ENCODE measurements around the gene CACNA1B. TPM values are rescaled to one million over a fixed set of nuclear protein-coding genes. Genes with fewer than 3 reads are reported as not detected.
A peak's percentile ranks its signal among the peaks of the same experiment; 100 is the strongest.
"Not testable (repeated sequence)": the region's sequence is repeated elsewhere in the genome, so short reads cannot be mapped to it uniquely, and the experiment has no call there.

The CACNA1B gene
- total and polyA plus RNA-seq, 2 of the 13 experiments (the other 11 are each of a cell fraction or from before 2014, with no cell fraction given) = under 0.01 to 0.04 TPM

GRCh38 chr9:138126858-138127584 is 249.4 kb downstream of the CACNA1B start:
- BruUV-seq (replicated peaks); in situ Hi-C loops (cut with HindIII; ENCODE audit: extremely low pct_ligation_motif_present, low pct_unique_long_range_greater_than_20kb): not testable (repeated sequence)

DNA sequence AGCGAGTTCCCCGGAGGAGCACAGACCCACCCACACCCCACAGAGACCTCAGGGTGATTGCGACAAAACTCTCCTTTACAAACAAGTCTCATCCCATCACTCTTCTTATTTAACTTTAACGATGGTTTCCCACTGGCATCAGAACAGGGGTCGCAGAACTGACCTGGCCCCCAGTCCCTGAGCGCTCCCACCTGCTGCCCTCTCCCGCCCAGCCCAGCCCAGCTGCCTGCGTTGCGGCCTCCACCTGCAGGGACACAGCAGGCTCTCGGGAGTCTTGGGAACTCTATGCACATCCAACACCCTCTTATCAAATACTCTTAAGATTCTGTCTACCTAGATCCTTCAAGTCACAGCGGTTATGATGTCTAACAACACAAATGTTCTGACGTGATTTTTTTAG is 250.4 kb downstream of the CACNA1B start:
- H3K9me3 ChIP-seq (ENCODE audit: low read length); intact Hi-C loops (cut with micrococcal nuclease; ENCODE audit: unreplicated experiment); H3K27ac ChIP-seq (ENCODE audit: extremely low read length, insufficient read depth, low read length); POLR2A ChIA-PET; H3K4me1 ChIP-seq (ENCODE audit: insufficient read depth, low read length); CTCF ChIA-PET (ENCODE audit: low intra/inter-chr PET ratio, low total read pairs); H3K79me2 ChIP-seq (ENCODE audit: insufficient read depth, low read length); ATAC-seq; H3K36me3 ChIP-seq (replicated peaks in 1 of 2; ENCODE audit: control insufficient read depth in 1 of 2, insufficient read depth in 2 of 2, low read length in 2 of 2); DNase-seq (ENCODE audit: low spot score); H3K27me3 ChIP-seq (ENCODE audit: control insufficient read depth in 1 of 2, insufficient read depth in 2 of 2, low read length in 2 of 2); H3K4me3 ChIP-seq (replicated peaks in 1 of 3; ENCODE audit: insufficient read depth in 1 of 3, low read depth in 2 of 3, low read length in 3 of 3); H2AFZ ChIP-seq (ENCODE audit: low read length); H3K4me2 ChIP-seq (ENCODE audit: low read depth, low read length); H4K20me1 ChIP-seq (ENCODE audit: insufficient read depth, low read length); H3K9ac ChIP-seq (ENCODE audit: insufficient read depth, low read depth, low read length); in situ Hi-C loops (cut with HindIII; ENCODE audit: extremely low pct_ligation_motif_present, low pct_unique_long_range_greater_than_20kb); BruUV-seq (replicated peaks): not testable (repeated sequence)
- WGBS (ENCODE audit: low lambda C conversion rate) = 67% methylated on average over 11 of the region's 12 CpGs
- peak; percentile 40 for FAIRE-seq

More at GRCh38 chr9:138126858-138127584, 249.4 kb downstream of the CACNA1B start:
- H3K4me1 ChIP-seq (ENCODE audit: insufficient read depth, low read length); H3K4me3 ChIP-seq (replicated peaks in 1 of 3; ENCODE audit: insufficient read depth in 1 of 3, low read depth in 2 of 3, low read length in 3 of 3); H2AFZ ChIP-seq (ENCODE audit: low read length); CTCF ChIA-PET (ENCODE audit: low intra/inter-chr PET ratio, low total read pairs); intact Hi-C loops (cut with micrococcal nuclease; ENCODE audit: unreplicated experiment); H3K9me3 ChIP-seq (ENCODE audit: low read length); H3K79me2 ChIP-seq (ENCODE audit: insufficient read depth, low read length); DNase-seq (ENCODE audit: low spot score); H3K36me3 ChIP-seq (replicated peaks in 1 of 2; ENCODE audit: control insufficient read depth in 1 of 2, insufficient read depth in 2 of 2, low read length in 2 of 2); H3K4me2 ChIP-seq (ENCODE audit: low read depth, low read length); POLR2A ChIA-PET; H3K9ac ChIP-seq (ENCODE audit: insufficient read depth, low read depth, low read length); FAIRE-seq; H4K20me1 ChIP-seq (ENCODE audit: insufficient read depth, low read length); H3K27ac ChIP-seq (ENCODE audit: extremely low read length, insufficient read depth, low read length): not testable (repeated sequence)
- peak; percentile 32 for ATAC-seq
- WGBS (ENCODE audit: low lambda C conversion rate) = 75% methylated on average over 7 of the region's 43 CpGs
- TF ChIP-seq, protein P1, sequence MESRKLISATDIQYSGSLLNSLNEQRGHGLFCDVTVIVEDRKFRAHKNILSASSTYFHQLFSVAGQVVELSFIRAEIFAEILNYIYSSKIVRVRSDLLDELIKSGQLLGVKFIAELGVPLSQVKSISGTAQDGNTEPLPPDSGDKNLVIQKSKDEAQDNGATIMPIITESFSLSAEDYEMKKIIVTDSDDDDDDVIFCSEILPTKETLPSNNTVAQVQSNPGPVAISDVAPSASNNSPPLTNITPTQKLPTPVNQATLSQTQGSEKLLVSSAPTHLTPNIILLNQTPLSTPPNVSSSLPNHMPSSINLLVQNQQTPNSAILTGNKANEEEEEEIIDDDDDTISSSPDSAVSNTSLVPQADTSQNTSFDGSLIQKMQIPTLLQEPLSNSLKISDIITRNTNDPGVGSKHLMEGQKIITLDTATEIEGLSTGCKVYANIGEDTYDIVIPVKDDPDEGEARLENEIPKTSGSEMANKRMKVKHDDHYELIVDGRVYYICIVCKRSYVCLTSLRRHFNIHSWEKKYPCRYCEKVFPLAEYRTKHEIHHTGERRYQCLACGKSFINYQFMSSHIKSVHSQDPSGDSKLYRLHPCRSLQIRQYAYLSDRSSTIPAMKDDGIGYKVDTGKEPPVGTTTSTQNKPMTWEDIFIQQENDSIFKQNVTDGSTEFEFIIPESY (CRISPR knock-in tag; IDR thresholded peaks at IDR 0.05) = 0 out of 2 replicates have a peak, but pooled peaks have one; percentile 5
- H3K27me3 ChIP-seq (ENCODE audit: control insufficient read depth in 1 of 2, insufficient read depth in 2 of 2, low read length in 2 of 2) = peaks cover 0 to 15% of the 10 kb centered on the region in 2 experiments; a peak in 3 of 5 replicates

- BruUV-seq (replicated peaks); intact Hi-C loops (cut with micrococcal nuclease; ENCODE audit: unreplicated experiment); in situ Hi-C loops (cut with HindIII; ENCODE audit: extremely low pct_ligation_motif_present, low pct_unique_long_range_greater_than_20kb): not testable (repeated sequence)
Measured at GRCh38 chr9:138129318-138129717, 251.7 kb downstream of the CACNA1B start.

More at GRCh38 chr9:138129318-138129717, 251.7 kb downstream of the CACNA1B start:
- H3K4me3 ChIP-seq (replicated peaks in 1 of 3; ENCODE audit: insufficient read depth in 1 of 3, low read depth in 2 of 3, low read length in 3 of 3); H3K27ac ChIP-seq (ENCODE audit: extremely low read length, insufficient read depth, low read length); H3K27me3 ChIP-seq (ENCODE audit: control insufficient read depth in 1 of 2, insufficient read depth in 2 of 2, low read length in 2 of 2); H3K9ac ChIP-seq (ENCODE audit: insufficient read depth, low read depth, low read length); H3K36me3 ChIP-seq (replicated peaks in 1 of 2; ENCODE audit: control insufficient read depth in 1 of 2, insufficient read depth in 2 of 2, low read length in 2 of 2); H3K79me2 ChIP-seq (ENCODE audit: insufficient read depth, low read length); DNase-seq (ENCODE audit: low spot score); H4K20me1 ChIP-seq (ENCODE audit: insufficient read depth, low read length); CTCF ChIA-PET (ENCODE audit: low intra/inter-chr PET ratio, low total read pairs); H3K9me3 ChIP-seq (ENCODE audit: low read length); H2AFZ ChIP-seq (ENCODE audit: low read length); H3K4me1 ChIP-seq (ENCODE audit: insufficient read depth, low read length); H3K4me2 ChIP-seq (ENCODE audit: low read depth, low read length); POLR2A ChIA-PET; FAIRE-seq: not testable (repeated sequence)
- peak; percentile 38; the same call in 1 of the 3 replicates for ATAC-seq
- whole genome bisulfite sequencing (ENCODE audit: low lambda C conversion rate) = 37% methylated on average over 4 of the region's 4 CpGs

Measured in HepG2 (cell line).